Limb (tissue), 2 donors: ENCODE data around the gene FTCD.
"Not testable (repeated sequence)": the region's sequence is repeated elsewhere in the genome, so short reads cannot be mapped to it uniquely, and the experiment has no call there.

Source experiments
- DNase-seq, 2 donors: peaks; one replicate each; pipeline ENCODE4 v3.0.0-alpha.2; 2016; ENCODE audit errors: extremely low spot score in 2 of 2

FTCD gene

GRCh38 chr21:46171996-46172862, 16.9 kb upstream of the FTCD start:
- DNase-seq: no peak

- DNase-seq: no peak
Measured at GRCh38 chr21:46171585-46171984, 16.2 kb upstream of the FTCD start.

GRCh38 chr21:46170436-46171193, 15.2 kb upstream of the FTCD start:
- not testable (repeated sequence) for DNase-seq

GRCh38 chr21:46168659-46169386, 13.4 kb upstream of the FTCD start:
- DNase-seq: no peak

- peak in 1 of 2 donors; percentile 24 for DNase-seq
Measured at GRCh38 chr21:46168238-46168637, 12.9 kb upstream of the FTCD start.

- DNase-seq: no peak
Measured at GRCh38 chr21:46165098-46165497, 9.7 kb upstream of the FTCD start.

GRCh38 chr21:46163380-46163779, 8.0 kb upstream of the FTCD start:
- no peak for DNase-seq

GRCh38 chr21:46161633-46162592, 6.5 kb upstream of the FTCD start:
- DNase-seq: peak in 1 of 2 donors; percentile 35

- peak in 1 of 2 donors; percentile 47 for DNase-seq
Measured at GRCh38 chr21:46160907-46161632, 5.7 kb upstream of the FTCD start.

- no peak for DNase-seq
Measured at GRCh38 chr21:46160657-46160906, 5.2 kb upstream of the FTCD start.

- peak in 1 of 2 donors; percentile 19 for DNase-seq
Measured at GRCh38 chr21:46159841-46160656, 4.7 kb upstream of the FTCD start.

GRCh38 chr21:46159390-46159789, 4.0 kb upstream of the FTCD start:
- no peak for DNase-seq

- DNase-seq: peak in 1 of 2 donors; percentile 19
Measured at GRCh38 chr21:46158666-46159300, 3.4 kb upstream of the FTCD start.

- no peak for DNase-seq
Measured at GRCh38 chr21:46157987-46158451, 2.6 kb upstream of the FTCD start.

- DNase-seq: no peak
Measured at GRCh38 chr21:46157396-46157986, 2.1 kb upstream of the FTCD start.

- DNase-seq: no peak
Measured at GRCh38 chr21:46156678-46157077, 1.3 kb upstream of the FTCD start.

- DNase-seq: no peak
Measured at GRCh38 chr21:46156378-46156645, 933 bp upstream of the FTCD start.

- DNase-seq: peak in 1 of 2 donors; percentile 26
Measured at GRCh38 chr21:46154955-46155513, 345 bp downstream of the FTCD start.
